Natural killer cell (primary cell): ENCODE data around the gene CER1. TPM values are rescaled to one million over a fixed set of nuclear protein-coding genes. Genes with fewer than 3 reads are reported as not detected.

Experiments
- ATAC-seq, 3 donors: fragments of 150-1000 bp in 2 of 3; fragments of 200-7000 bp in 1 of 3; cut with Tn5 transposase; 1 replicate in 1 of 3; 2 replicates in 2 of 3; pipeline ENCODE4 v1.10.0; 2021; ENCODE audit warnings: mild to moderate bottlenecking in 2 of 3, moderate library complexity in 2 of 3
- DNase-seq, 2 donors: peaks; one replicate each; pipeline versions ENCODE4 v3.0.0 to v3.0.0-alpha.2; 2013 to 2021; ENCODE audit warnings: mixed read lengths in 1 of 2
- H3K27ac ChIP-seq: one replicate; pipeline ENCODE4 v1.5.1; 2013; ENCODE audit warnings: mild to moderate bottlenecking, low read length
- H3K27me3 ChIP-seq: one replicate; pipeline ENCODE4 v1.6.1; 2013; ENCODE audit warnings: low read length; ENCODE audit not compliant: control insufficient read depth, insufficient read depth
- H3K36me3 ChIP-seq: one replicate; pipeline ENCODE4 v1.6.1; 2013; ENCODE audit warnings: low read length; ENCODE audit not compliant: control insufficient read depth, insufficient read depth
- H3K4me1 ChIP-seq: one replicate; pipeline ENCODE4 v1.6.1; 2013; ENCODE audit warnings: low read length; ENCODE audit not compliant: control insufficient read depth, insufficient read depth
- H3K4me3 ChIP-seq: one replicate; pipeline ENCODE4 v1.5.1; 2013; ENCODE audit warnings: low read length
- H3K9me3 ChIP-seq: one replicate; pipeline ENCODE4 v1.6.1; 2013; ENCODE audit warnings: low read length; ENCODE audit not compliant: control insufficient read depth, insufficient read depth
- H3K27ac Mint-ChIP-seq, 2 donors: one replicate each; pipeline ENCODE4 v1.8.0; 2022; ENCODE audit warnings: mild to moderate bottlenecking in 2 of 2, mixed read lengths in 2 of 2, moderate library complexity in 1 of 2
- H3K27me3 Mint-ChIP-seq, 2 donors: one replicate each; pipeline ENCODE4 v1.8.0; 2022; ENCODE audit warnings: low read depth in 2 of 2, mixed read lengths in 2 of 2
- H3K36me3 Mint-ChIP-seq: one replicate; pipeline ENCODE4 v1.8.0; 2022; ENCODE audit warnings: mixed read lengths
- H3K4me1 Mint-ChIP-seq, 2 donors: one replicate each; pipeline ENCODE4 v1.8.0; 2022; ENCODE audit warnings: mixed read lengths in 2 of 2
- H3K4me3 Mint-ChIP-seq: one replicate; pipeline ENCODE4 v1.8.0; 2022; ENCODE audit warnings: mild to moderate bottlenecking, moderate library complexity, mixed read lengths
- H3K9me3 Mint-ChIP-seq, 2 donors: one replicate each; pipeline ENCODE4 v1.8.0; 2022; ENCODE audit warnings: mixed read lengths in 2 of 2
- WGBS: methylation state at CpG from one replicate; pipeline ENCODE4 v1.1.7; 2013; ENCODE audit warnings: missing lambda C conversion rate; ENCODE audit not compliant: insufficient coverage; 5-methylcytosine and 5-hydroxymethylcytosine counted together
- intact Hi-C: fragments of 100-400 bp; cut with micrococcal nuclease; formaldehyde crosslinking; loops from one replicate; pipeline ENCODE4 v1.14.2; 2022
- total RNA-seq, 4 donors: library from RNA; stranded (reverse); fragments of 120-200 nt in 1 of 4; gene quantifications; one replicate each; pipeline versions ENCODE4 v1.2.3 to v1.2.4, GENCODE V29; 2013 to 2022
- TF ChIP-seq, protein P1 (sequence below): fragments of 200-600 bp; IDR thresholded peaks from one replicate; pipeline ENCODE4 v1.8.0; 2022; ENCODE audit warnings: antibody characterized with exemption

Gene CER1
- total RNA-seq, 3 donors from 2014 or later (not counting 1 experiment from before 2014, with no cell fraction given): not detected

DNA sequence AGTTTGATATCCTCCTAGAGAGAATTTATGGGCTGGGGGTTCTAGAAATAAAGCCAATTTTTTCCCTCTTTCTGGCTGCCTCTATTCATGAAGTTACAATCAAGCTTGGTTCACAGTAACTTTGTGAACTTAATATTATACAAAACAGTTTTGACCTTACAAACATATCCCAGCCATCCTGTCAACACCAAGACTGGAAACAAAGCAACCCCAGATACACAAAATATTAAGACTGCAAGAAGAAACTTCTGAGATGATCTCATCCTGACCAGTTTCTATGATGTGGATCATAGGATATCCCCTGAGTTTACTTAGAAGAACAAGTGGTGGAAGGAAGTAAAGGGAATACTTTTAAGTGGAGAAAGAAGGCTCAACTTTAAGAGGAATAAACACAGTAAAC, 28.3 kb upstream of the CER1 start:
- Histone ChIP-seq H3K36me3 (no peaks in the 10 kb centered on the region), H3K27me3 (no peaks in the 10 kb centered on the region), H3K27ac (no peak overlapping the region), H3K9me3 (no peaks in the 10 kb centered on the region), H3K4me1 (no peaks in the 10 kb centered on the region), H3K4me3 (no peak overlapping the region)
- intact Hi-C loops: loop anchor here (10.0 kb wide), 1 partner anchor 56 kb away; the partner anchor contains the start of gene ZDHHC21
- Mint-ChIP-seq H3K36me3 (no peaks in the 10 kb centered on the region), H3K4me1 (no peaks in the 10 kb centered on the region), H3K4me3 (no peak overlapping the region), H3K27me3 (peaks cover 5 to 47% of the 10 kb centered on the region in 2 donors), H3K9me3 (no peaks in the 10 kb centered on the region), H3K27ac (no peak overlapping the region)
- TF ChIP-seq, protein P1, sequence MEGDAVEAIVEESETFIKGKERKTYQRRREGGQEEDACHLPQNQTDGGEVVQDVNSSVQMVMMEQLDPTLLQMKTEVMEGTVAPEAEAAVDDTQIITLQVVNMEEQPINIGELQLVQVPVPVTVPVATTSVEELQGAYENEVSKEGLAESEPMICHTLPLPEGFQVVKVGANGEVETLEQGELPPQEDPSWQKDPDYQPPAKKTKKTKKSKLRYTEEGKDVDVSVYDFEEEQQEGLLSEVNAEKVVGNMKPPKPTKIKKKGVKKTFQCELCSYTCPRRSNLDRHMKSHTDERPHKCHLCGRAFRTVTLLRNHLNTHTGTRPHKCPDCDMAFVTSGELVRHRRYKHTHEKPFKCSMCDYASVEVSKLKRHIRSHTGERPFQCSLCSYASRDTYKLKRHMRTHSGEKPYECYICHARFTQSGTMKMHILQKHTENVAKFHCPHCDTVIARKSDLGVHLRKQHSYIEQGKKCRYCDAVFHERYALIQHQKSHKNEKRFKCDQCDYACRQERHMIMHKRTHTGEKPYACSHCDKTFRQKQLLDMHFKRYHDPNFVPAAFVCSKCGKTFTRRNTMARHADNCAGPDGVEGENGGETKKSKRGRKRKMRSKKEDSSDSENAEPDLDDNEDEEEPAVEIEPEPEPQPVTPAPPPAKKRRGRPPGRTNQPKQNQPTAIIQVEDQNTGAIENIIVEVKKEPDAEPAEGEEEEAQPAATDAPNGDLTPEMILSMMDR: no peak
- no peak for DNase-seq
- no peak for ATAC-seq

DNA sequence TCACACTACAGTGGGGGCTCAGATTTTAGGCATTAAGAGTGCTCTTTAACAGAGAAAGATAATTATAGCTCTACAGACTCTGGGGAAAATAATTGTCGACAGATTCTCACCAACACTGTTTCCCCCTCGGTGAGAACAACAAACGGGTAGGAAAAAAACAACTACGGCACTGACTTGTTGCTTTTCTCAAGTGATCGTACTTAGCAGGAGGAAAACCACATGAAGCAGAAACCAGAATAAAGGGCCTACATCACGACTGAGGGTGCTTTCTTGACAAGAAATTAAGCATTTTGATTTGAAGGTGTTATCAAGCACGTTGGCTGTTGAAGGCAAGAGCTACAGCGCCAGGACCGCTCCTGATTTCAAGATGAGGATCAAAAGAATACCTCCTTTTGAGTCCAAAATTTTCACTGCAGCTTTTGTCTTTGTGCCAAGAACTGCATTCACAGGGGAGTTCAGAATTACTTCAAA, 27.2 kb upstream of the CER1 start:
- TF ChIP-seq, protein P1: no peak
- intact Hi-C loops: loop anchor here (10.0 kb wide), 1 partner anchor 55 kb away; the partner anchor contains the start of gene ZDHHC21
- no peaks in the 10 kb centered on the region for H3K4me1 ChIP-seq
- Mint-ChIP-seq H3K4me1 (no peaks in the 10 kb centered on the region), H3K27me3 (peaks cover 6 to 55% of the 10 kb centered on the region in 2 donors), H3K4me3 (no peak overlapping the region), H3K9me3 (no peaks in the 10 kb centered on the region), H3K36me3 (no peaks in the 10 kb centered on the region), H3K27ac (no peak overlapping the region)
- no peaks in the 10 kb centered on the region for H3K36me3 ChIP-seq
- ATAC-seq (no peak), DNase-seq (peak in 1 of 2 donors; percentile 46)
- no peak overlapping the region for H3K4me3 ChIP-seq
- H3K27ac ChIP-seq: no peak overlapping the region
- no peaks in the 10 kb centered on the region for H3K9me3 ChIP-seq
- WGBS: 56% methylated on average over 9 of the region's 9 CpGs
- peaks cover under 1% of the 10 kb centered on the region for H3K27me3 ChIP-seq

DNA sequence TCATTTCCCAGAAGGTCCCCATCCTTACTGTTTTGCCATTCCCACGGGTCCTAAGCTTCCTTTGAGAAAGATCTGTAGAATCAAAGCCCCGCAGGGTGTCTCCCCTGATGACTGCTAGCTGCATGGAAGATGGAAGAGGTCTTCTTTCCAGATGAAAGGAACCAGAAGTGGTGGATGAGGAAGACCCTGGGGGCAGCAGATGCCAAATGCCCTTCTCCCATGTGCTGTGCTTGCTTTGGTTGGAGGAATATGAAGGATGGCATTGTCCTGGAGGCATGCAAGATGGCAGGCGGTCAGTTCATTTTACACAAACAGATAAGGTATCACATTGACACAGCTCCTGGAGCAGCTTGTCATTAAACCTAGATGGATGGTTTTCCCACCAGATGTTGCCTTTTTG, 25.8 kb upstream of the CER1 start:
- intact Hi-C loops: no loop called here
- no peaks in the 10 kb centered on the region for H3K4me1 Mint-ChIP-seq
- Histone ChIP-seq H3K4me1 (no peaks in the 10 kb centered on the region), H3K27ac (no peak overlapping the region), H3K36me3 (no peaks in the 10 kb centered on the region), H3K27me3 (peaks cover 2% of the 10 kb centered on the region), H3K4me3 (no peak overlapping the region), H3K9me3 (no peaks in the 10 kb centered on the region)
- peaks cover 6 to 55% of the 10 kb centered on the region in 2 donors for H3K27me3 Mint-ChIP-seq
- DNase-seq (no peak), ATAC-seq (no peak)
- no peaks in the 10 kb centered on the region for H3K9me3 Mint-ChIP-seq
- H3K4me3 Mint-ChIP-seq: no peak overlapping the region
- H3K27ac Mint-ChIP-seq: no peak overlapping the region
- TF ChIP-seq, protein P1: no peak
- 93% methylated on average over 3 of the region's 3 CpGs for WGBS
- H3K36me3 Mint-ChIP-seq: no peaks in the 10 kb centered on the region

DNA sequence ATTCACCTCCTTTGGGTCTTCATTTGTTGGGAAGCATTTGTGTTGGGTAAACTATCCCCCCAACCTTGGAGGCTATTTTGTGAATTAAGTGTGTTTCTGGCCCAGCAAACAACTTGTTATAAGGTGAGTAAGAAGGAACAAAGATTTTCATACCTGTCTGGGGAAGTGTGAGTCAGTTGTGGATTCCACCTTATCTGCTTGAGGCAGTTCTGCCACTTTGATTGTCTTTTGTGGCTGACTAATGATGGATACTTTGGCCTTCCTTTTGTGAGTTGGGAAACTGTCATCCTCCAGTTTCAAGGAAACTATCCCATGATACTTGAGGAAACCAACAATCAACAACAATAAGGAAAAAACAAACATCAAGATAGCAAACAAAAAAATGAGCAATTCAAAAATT, 24.6 kb upstream of the CER1 start:
- no peak overlapping the region for H3K4me3 ChIP-seq
- no peak overlapping the region for H3K27ac ChIP-seq
- TF ChIP-seq, protein P1: no peak
- ATAC-seq (no peak), DNase-seq (no peak)
- H3K36me3 Mint-ChIP-seq: no peaks in the 10 kb centered on the region
- no peak overlapping the region for H3K27ac Mint-ChIP-seq
- intact Hi-C loops: no loop called here
- H3K4me3 Mint-ChIP-seq: no peak overlapping the region
- H3K36me3 ChIP-seq: no peaks in the 10 kb centered on the region
- no peaks in the 10 kb centered on the region for H3K4me1 Mint-ChIP-seq
- H3K27me3 ChIP-seq: peaks cover 2% of the 10 kb centered on the region
- H3K4me1 ChIP-seq: no peaks in the 10 kb centered on the region
- H3K9me3 ChIP-seq: no peaks in the 10 kb centered on the region
- no peaks in the 10 kb centered on the region for H3K9me3 Mint-ChIP-seq
- peaks cover 6 to 45% of the 10 kb centered on the region in 2 donors for H3K27me3 Mint-ChIP-seq
